Measurements from ENCODE around the gene PNRC1.

The PNRC1 gene

GRCh38 chr6:89132057-89132456 lies 51.5 kb downstream of the PNRC1 start:
- TF ChIP-seq CTCF (conservative IDR thresholded peaks at IDR 0.05; ENCODE audit: low read depth), result no peak
- no peak overlapping the region for H3K27ac ChIP-seq
- ChIA-PET POLR2A (ENCODE audit: low non-redundant PET) (no interaction called here), CTCF (interaction anchor here (0.6 kb wide), 1 partner anchor 284 kb away, joined by 3 read pairs; no protein-coding TSS in a partner anchor)
- no peak for DNase-seq (ENCODE audit: low spot score)

DNA sequence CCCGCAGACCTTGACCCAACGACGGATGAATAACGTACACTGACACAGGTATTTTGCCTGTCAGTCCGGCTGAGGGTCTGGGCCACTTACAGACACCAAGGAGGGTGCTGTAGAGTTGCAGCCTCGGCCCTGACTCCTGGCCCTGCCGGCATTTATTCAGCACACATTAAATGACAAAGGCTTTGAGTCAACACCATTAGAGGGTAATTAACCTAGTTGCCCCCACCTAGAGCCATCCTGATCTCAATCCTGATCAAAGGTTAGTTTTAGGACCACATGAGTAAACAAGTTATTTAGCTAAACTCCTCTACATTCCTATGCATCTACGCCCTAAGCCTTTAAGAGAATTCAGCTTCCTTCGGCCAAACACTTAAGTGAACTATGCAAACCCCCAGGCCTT lies 53.4 kb downstream of the PNRC1 start:
- H3K27ac ChIP-seq, result no peak overlapping the region
- DNase-seq (ENCODE audit: low spot score), result no peak
- ChIA-PET POLR2A (ENCODE audit: low non-redundant PET) (no interaction called here), CTCF (no interaction called here)
- TF ChIP-seq CTCF (conservative IDR thresholded peaks at IDR 0.05; ENCODE audit: low read depth), result no peak

- no peak for TF ChIP-seq CTCF (conservative IDR thresholded peaks at IDR 0.05; ENCODE audit: low read depth)
- POLR2A ChIA-PET (ENCODE audit: low non-redundant PET), result no interaction called here
- CTCF ChIA-PET, result interaction anchor here (0.7 kb wide), 1 partner anchor 237 kb away, joined by 4 read pairs; no protein-coding TSS in a partner anchor
- H3K27ac ChIP-seq, result no peak overlapping the region
- DNase-seq (ENCODE audit: low spot score), result no peak
These were observed 54.2 kb downstream of the PNRC1 start for GRCh38 chr6:89134723-89135122.
